IPS-18a (cell line): ENCODE results near the gene FAIM2.

Experiments
- H3K27ac ChIP-seq: one replicate; pipeline ENCODE4 v1.5.1; 2013; ENCODE audit warnings: low read length
- H3K27me3 ChIP-seq: one replicate; pipeline ENCODE4 v1.6.1; 2013; ENCODE audit warnings: mild to moderate bottlenecking, low read length; ENCODE audit not compliant: control insufficient read depth, insufficient read depth
- H3K36me3 ChIP-seq: one replicate; pipeline ENCODE4 v1.6.1; 2013; ENCODE audit warnings: low read depth, low read length; ENCODE audit not compliant: control insufficient read depth
- H3K4me1 ChIP-seq: one replicate; pipeline ENCODE4 v1.6.1; 2013; ENCODE audit warnings: low read depth, low read length; ENCODE audit not compliant: control insufficient read depth
- H3K4me3 ChIP-seq: one replicate; pipeline ENCODE4 v1.5.1; 2013; ENCODE audit warnings: low read length
- H3K9ac ChIP-seq: one replicate; pipeline ENCODE4 v1.6.1; 2013; ENCODE audit warnings: mild to moderate bottlenecking, low read length, moderate library complexity
- H3K9me3 ChIP-seq: one replicate; pipeline ENCODE4 v1.6.1; 2013; ENCODE audit warnings: low read depth, low read length; ENCODE audit not compliant: control insufficient read depth

FAIM2 gene

DNA sequence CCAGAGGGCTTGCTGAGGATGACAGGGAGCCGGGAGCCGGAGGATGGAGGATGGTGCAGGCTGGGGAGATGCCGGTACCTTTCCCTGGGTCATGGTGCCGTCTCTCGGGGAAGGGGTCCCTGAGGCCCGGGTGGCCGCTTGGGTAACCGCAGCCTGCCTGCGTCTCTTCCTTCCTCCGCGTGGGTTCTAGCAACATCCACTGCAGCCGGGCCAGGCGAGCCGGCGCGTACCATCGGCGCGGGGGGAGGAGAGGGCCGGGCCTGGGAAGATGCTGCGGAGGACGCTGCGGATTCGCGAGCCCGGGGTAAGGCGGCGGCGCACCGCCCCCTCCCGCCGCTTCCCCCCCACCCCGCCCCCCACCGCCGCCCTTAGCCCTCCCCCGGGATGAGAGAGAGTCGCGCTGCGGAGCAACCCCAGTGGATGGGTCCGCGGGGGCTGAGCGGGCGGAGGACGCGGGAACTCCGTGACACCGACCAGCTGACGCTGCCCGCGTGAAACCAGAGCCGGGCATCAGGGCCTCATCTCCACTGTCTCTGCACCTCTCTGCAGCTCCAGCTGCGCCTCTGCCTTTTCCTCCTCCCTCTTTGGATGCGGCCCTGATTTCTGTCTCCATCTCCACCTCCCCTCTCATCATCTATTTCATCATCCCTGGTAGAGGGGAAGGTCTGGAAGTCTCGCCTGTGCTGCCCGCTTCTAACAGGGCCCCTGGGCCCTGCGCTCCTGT lies at the start of gene FAIM2:
FAIM2 (minus strand) TSS at position 201 of the 724 bp plus-strand sequence; CDS start at position 93, 108 bp downstream.
- Histone ChIP-seq H3K27ac (no peak within 1 kb of the TSS), H3K9ac (no peak within 1 kb of the TSS), H3K9me3 (no peaks in the 10 kb centered on the region), H3K4me1 (peaks cover 3% of the 10 kb centered on the region), H3K4me3 (peak within 1 kb of the TSS; percentile 37), H3K27me3 (peaks cover 18% of the 10 kb centered on the region), H3K36me3 (no peaks in the 10 kb centered on the region)

DNA sequence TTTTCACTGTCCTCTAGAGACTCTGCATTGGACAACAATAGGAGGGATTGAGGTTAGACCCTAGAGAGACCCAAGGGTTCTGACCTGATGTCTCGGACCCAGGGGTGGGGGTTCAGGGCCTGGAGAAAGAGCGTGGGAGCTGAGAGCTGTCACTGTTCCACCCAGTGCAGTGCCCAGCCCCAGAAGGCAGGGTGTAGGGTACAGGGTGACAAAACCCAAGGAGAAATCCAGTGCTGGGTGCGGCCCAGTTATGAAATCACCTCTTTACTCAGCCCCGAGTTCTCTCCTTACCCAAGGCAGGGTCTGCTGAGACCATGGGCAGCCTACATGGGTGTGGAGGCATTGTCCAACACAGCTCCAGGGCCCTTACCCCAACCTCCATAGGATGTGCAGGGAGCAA lies 49.5 kb upstream of the FAIM2 start:
- Histone ChIP-seq H3K9me3 (no peaks in the 10 kb centered on the region), H3K27me3 (peaks cover 9% of the 10 kb centered on the region), H3K36me3 (no peaks in the 10 kb centered on the region), H3K9ac (no peak overlapping the region), H3K27ac (no peak overlapping the region), H3K4me1 (no peaks in the 10 kb centered on the region), H3K4me3 (no peak overlapping the region)

DNA sequence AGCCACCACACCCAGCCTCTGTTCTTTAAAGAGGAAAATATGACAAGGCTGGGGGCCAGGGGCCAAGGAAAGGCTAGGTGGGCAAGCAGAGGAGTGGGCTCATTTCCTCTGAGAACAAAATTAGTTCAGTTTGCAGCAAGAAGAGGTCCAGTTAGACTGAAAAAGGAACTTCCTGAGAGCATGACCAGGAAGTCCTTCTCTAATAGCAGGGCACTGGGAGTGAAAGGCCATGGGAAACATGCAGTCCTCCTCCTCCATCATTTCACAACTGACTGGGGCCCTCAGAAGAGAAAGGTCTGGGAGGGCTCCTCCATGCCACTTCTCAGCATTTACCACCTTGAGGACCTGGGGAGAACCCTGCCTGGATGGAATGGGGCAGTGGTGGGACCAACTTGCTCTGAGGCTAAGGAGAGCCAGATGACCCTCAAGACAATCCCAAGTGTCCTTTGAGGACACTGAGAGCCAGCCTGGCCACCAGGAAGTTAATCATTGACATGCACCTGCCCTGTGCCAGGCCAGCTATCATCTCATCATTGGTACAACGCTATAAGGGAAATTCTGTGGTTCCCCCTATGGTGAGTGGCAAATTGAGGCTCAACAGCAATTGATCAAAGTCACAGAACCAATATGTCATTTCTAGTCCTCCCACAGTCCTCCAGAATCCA lies 48.8 kb upstream of the FAIM2 start:
- Histone ChIP-seq H3K4me1 (peaks cover 5% of the 10 kb centered on the region), H3K9ac (no peak overlapping the region), H3K9me3 (no peaks in the 10 kb centered on the region), H3K4me3 (no peak overlapping the region), H3K36me3 (no peaks in the 10 kb centered on the region), H3K27me3 (peaks cover 9% of the 10 kb centered on the region), H3K27ac (no peak overlapping the region)

DNA sequence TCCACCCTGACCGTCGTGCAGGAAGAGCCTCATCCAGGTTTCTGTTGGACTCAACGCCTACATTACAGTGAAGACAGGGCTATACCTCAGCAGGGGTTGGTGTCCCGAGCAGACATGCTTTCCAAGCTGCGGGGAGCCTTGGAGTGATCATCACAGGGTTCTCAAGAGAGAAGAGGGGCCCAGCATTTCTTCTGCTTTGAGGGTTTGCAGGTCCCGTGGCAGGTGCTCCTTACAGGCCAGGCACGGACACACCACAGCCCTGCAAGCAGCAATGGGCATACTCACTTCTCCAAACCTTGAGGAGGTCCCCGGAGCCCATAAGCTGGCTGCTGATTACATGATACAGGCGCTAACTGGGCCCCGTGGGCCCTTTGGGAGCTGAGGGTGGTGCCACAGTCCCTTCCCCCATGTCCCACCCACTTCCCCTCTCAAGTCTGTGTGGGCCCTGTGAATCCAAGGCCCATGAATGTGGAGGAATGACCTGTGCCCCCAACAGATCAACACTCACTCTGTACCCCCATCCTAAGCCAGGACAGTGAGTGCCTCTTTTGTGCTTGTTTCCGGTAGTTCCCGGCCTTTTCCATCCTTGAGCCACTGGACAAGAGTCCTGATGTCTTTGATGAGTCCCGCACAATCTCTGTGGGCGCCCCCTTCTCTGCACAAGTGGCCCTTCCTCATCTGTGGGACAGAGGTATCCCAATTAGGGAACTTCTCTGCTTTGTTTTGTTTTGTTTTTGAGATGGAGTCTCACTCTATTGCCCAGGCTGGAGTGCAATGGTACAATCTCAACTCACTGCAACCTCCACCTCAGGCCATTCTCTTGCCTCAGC lies 47.9 kb upstream of the FAIM2 start:
- H3K36me3 ChIP-seq, result no peaks in the 10 kb centered on the region
- no peak overlapping the region for H3K4me3 ChIP-seq
- no peak overlapping the region for H3K9ac ChIP-seq
- H3K9me3 ChIP-seq, result no peaks in the 10 kb centered on the region
- no peak overlapping the region for H3K27ac ChIP-seq
- H3K27me3 ChIP-seq, result peaks cover 3% of the 10 kb centered on the region
- H3K4me1 ChIP-seq, result peaks cover 7% of the 10 kb centered on the region

DNA sequence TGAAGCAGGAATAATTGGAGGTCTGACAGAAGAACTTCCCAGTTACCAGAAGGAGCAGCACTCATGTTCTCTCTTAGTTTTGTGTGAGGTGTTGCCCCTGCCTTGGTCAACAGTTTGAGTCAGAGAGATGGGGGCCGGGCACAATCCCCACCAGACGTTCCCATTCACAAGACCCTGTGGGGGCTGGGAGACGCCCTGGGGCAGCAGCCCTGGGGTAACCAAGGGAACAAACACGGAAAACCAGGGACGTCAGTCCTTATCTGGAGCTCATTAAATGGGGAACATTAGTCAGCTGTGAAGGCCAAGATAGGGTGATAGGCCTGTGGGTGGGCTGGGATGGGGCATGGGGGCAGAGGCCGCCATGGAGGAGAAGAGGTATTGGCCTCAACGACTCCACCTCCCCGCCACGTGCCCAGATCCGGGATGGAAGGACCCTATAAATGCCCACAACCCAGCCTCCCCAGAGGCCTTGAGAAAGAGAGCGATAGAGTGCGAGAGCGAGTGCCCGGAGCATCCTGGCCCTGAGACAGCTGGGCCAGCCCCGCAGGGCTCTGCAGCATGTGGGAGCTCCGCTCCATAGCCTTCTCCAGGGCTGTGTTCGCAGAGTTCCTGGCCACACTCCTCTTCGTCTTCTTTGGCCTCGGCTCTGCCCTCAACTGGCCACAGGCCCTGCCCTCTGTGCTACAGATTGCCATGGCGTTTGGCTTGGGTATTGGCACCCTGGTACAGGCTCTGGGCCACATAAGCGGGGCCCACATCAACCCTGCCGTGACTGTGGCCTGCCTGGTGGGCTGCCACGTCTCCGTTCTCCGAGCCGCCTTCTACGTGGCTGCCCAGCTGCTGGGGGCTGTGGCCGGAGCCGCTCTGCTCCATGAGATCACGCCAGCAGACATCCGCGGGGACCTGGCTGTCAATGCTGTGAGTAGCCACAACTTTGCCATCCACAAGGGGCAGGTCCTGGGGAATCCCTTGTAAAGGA lies 46.9 kb upstream of the FAIM2 start, which contains the start of gene AQP2:
AQP2 (plus strand) TSS at position 465 of the 979 bp plus-strand sequence; CDS start at position 559, 94 bp downstream.
- Histone ChIP-seq H3K27ac (no peak within 1 kb of the TSS), H3K4me1 (peaks cover 15% of the 10 kb centered on the region), H3K9me3 (no peaks in the 10 kb centered on the region), H3K9ac (no peak within 1 kb of the TSS), H3K27me3 (peaks cover under 1% of the 10 kb centered on the region), H3K4me3 (no peak within 1 kb of the TSS), H3K36me3 (no peaks in the 10 kb centered on the region)

DNA sequence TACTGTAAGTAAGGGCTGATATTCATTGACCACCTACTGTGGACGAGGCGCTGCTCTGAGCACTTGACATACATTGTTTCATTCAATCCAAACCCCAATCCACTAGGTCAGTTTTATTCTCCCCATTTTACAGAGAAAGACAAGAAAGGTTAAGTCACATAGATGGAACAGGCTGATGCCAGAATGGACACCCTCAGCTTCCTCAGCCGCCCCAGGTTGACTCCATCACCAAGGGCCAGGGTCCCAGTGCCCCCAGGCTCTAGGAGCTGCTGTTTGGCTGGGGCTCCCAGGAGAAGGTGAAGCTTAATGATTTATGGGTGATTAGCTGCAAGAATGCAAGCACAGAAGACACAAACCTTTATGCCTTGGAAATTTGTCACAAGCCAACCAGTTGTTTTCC lies 46.2 kb upstream of the FAIM2 start:
- Histone ChIP-seq H3K9me3 (no peaks in the 10 kb centered on the region), H3K4me1 (peaks cover 18% of the 10 kb centered on the region), H3K36me3 (no peaks in the 10 kb centered on the region), H3K9ac (no peak overlapping the region), H3K27me3 (peaks cover 3% of the 10 kb centered on the region), H3K27ac (no peak overlapping the region), H3K4me3 (no peak overlapping the region)

DNA sequence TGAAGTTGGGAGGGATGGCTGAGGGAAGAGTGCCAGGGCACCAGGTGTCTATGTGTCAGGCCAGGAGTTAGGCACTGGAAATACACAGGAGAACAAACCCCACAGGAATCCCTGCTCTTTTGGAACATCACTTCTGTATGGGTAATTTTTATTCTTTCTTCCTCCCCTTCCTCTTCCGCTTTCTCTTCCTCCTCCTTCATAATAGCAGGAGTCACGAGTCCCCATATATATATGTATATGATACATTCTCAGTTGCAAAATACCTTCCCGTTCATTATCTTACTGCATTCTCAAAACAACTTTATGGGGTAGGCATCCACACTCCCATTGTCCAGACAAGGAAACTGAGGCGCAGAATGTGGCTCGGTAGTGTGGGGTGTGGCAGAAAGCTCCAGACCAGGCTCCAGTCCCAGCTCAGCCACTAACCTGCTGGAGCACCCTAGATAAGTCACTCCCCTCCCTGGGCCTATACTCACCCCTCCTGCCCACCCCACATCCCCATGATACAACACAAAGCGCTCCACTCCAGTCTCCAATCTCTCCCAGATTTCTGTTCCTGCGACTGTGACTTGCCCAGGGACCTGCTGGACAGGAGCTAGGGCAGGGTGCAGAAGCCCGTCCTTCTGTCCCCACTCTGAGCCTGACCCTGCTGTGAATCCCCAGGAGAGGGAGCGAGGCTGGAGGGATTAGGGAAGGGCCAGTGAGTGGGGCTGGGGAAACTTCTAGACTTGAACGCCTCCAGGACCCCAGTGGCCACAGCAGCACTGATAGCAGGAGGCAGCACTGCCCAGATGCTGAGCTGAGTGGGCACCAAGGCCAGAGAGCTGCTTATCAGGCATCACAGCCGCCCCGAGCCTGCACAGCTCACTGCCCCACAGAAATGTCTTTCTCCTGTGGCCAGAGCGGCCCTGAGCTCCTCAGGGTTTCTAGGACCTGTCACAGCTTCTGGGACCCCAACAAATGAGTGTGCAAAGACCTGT lies 45.5 kb upstream of the FAIM2 start:
- no peak overlapping the region for H3K4me3 ChIP-seq
- no peaks in the 10 kb centered on the region for H3K9me3 ChIP-seq
- H3K4me1 ChIP-seq, result peaks cover 18% of the 10 kb centered on the region
- no peak overlapping the region for H3K9ac ChIP-seq
- no peak overlapping the region for H3K27ac ChIP-seq
- no peaks in the 10 kb centered on the region for H3K36me3 ChIP-seq
- peaks cover 9% of the 10 kb centered on the region for H3K27me3 ChIP-seq

DNA sequence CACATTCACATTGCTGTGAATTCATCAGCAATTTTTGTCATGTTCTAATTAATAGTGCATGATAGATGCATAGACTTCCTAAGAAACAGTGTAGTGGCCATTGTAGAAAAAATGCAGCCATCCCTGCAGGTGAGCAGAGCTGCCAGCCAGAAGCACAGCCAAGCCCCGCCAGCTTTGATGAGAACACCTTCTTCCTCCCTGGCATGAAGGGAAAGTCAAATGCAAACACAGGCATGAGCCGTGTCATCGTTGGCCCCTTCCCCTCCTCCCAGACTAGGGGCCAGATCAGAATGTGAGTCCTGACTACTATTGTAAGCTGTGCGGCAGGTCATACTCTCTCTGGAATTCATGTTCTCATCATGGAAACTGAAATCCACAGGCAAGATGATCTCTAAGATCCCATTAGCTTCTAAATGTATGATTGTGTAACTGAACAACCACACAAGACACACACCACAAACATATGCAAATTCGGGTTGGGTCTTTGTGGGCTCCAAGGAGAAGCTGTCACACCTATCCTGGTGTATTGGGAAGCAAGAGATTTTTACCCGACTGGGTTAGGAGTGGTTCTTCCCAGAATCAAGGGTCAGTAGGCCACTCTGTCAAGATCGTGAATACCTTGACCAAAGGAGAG lies 44.0 kb upstream of the FAIM2 start:
- Histone ChIP-seq H3K36me3 (no peaks in the 10 kb centered on the region), H3K4me1 (peaks cover 18% of the 10 kb centered on the region), H3K4me3 (no peak overlapping the region), H3K27me3 (peaks cover 9% of the 10 kb centered on the region), H3K9ac (no peak overlapping the region), H3K27ac (no peak overlapping the region), H3K9me3 (no peaks in the 10 kb centered on the region)

DNA sequence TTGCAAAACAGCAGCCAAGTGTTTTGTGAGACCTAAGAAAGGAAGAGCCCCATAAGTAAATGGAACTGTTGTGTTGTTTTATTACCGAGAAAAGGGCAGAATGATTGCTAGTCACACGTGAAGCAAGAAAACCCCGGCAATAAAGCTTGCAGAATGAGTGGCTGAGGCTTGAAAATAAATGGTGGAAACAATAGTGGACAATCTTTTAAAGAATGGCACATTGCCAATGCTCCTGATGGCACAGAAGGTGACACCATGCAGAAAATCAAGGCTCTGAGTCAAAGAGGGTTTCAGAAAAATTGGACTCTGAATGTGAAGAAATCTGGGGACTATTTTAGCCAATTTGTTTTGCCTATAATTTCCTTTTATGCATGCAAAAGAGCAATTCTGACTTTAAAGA lies 42.8 kb upstream of the FAIM2 start:
- no peaks in the 10 kb centered on the region for H3K9me3 ChIP-seq
- H3K9ac ChIP-seq, result no peak overlapping the region
- no peak overlapping the region for H3K27ac ChIP-seq
- H3K36me3 ChIP-seq, result no peaks in the 10 kb centered on the region
- H3K27me3 ChIP-seq, result peaks cover 9% of the 10 kb centered on the region
- H3K4me1 ChIP-seq, result peaks cover 18% of the 10 kb centered on the region
- H3K4me3 ChIP-seq, result no peak overlapping the region

DNA sequence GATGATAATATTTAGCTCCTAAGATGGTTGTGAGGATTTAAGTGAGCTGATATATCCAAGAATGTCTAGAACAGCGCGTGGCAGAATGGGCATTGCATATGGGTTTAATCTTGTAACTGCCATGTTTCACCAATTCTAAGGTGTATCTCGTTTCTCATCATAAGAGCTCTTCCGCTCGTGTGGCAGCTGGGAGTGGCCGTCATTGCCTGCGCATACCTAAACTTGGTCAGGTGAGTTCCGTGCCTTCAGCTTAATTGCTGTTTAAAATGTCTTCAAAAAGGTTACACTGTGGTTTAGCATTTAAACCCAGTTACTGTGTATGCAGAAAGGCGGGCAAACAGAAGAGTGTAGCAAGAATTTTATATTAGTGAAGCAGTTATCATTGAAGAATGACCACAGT lies 42.4 kb upstream of the FAIM2 start:
- H3K27me3 ChIP-seq, result peaks cover 9% of the 10 kb centered on the region
- H3K9ac ChIP-seq, result no peak overlapping the region
- H3K9me3 ChIP-seq, result no peaks in the 10 kb centered on the region
- H3K4me1 ChIP-seq, result peaks cover 18% of the 10 kb centered on the region
- H3K4me3 ChIP-seq, result no peak overlapping the region
- H3K36me3 ChIP-seq, result no peaks in the 10 kb centered on the region
- no peak overlapping the region for H3K27ac ChIP-seq
